HG02678 (cell line): Measurements from ENCODE around the gene HYAL1.
"Not testable (repeated sequence)": the region's sequence is repeated elsewhere in the genome, so short reads cannot be mapped to it uniquely, and the experiment has no call there.

Experiments
- ATAC-seq: cut with Tn5 transposase; IDR thresholded peaks from one replicate; pipeline ENCODE4 v1.9.1; 2021; ENCODE audit warnings: mild to moderate bottlenecking, moderate library complexity; ENCODE audit not compliant: unreplicated experiment

Gene HYAL1

GRCh38 chr3:50319894-50320625 lies 16.7 kb upstream of the HYAL1 start:
- ATAC-seq = no peak

DNA sequence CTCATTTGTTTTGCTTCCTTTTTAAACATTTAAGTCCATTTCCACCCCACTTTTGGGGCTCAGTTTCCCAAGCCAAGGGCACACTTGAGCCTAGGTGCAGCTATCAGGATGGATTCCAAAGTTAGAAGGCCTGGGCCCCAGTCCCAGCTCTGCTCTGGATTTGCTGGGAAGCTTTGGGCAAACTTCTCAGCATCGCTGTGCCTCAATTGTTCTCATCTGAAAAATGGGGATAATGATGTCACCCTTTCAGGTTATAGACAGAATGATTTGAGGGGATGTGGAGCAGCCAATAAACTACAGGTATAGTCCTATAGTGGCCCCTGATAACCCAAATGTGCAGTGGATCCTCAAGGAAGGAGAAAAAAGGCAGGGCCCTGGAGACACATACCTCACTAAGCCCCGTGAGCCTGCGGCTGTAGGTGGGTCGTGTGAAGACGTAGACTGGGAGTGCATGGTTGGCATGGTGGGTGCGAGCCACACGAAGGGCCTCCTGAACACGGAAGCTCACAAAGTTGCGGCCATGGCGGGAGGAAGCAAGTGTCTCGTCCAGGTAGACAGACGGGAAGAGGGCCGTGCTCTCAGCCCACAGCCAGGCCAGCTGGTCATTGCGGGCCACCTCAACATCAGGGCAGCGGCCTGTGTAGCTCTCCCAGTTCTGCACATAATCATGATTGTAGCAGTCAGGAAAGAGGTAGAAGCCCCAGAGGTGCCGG lies 16.0 kb upstream of the HYAL1 start:
- no peak for ATAC-seq

- no peak for ATAC-seq
These were observed 15.2 kb upstream of the HYAL1 start for GRCh38 chr3:50318615-50319014.

- no peak for ATAC-seq
These were observed 14.8 kb upstream of the HYAL1 start for GRCh38 chr3:50318163-50318562.

DNA sequence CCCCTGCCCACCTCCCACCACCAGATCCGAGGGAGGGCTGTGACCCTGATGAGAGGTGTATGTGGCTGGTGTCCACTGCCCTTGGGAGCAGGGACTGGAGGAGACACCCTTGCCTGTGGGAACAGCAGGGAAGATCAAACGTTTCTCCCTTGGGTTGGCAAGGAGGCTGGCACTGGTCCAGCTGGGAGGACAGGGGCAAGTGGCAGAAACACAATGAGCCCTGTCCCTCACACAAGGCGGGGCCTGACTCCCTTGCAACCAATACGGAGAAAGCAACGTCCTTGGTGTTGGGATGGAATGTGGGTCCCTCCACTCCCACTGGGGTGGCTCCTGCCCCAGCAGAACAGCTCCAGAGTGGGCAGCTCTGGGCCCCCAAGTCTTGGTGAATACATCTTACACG lies 13.9 kb upstream of the HYAL1 start:
- ATAC-seq = no peak

- no peak for ATAC-seq
These were observed 13.4 kb upstream of the HYAL1 start for GRCh38 chr3:50316657-50317242.

DNA sequence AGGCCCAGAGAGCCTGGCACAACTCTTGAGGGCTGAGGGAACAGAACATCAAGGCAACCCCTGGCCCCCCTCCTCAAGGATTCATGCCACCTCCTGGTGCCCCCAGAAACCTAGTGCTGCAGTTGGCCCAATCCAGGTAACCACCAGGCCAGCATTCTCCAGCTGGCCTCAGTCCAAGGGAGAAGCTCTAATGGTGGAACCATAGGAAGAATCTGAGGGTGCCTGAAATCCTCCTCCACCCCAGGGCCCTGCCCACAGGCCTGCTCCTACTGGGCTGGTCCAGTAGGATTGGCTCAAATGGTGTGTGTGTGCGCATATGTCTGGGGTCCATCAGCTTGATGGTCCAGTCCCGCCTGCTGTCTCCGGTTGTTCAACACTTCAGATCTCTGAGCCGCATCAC lies 11.4 kb upstream of the HYAL1 start:
- ATAC-seq = no peak

DNA sequence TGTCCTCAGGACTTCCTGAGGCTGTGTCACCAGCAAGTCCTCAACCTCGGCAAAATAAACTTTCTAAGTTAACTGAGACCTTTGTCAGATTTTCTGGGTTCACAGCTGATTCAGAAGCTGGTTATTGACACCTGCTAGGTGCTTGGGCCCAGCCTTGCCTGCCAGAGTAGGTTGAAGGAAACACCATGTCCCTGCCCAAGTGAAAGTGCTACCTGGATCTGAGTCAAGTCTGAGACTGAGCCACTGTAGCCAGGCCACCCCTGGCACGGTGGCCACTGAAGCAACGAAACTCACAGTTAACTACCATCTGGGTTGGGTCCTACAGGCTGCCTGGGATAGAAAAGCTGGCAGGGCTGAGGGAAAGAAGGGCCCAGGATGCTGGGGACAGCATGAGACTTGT lies 11.0 kb upstream of the HYAL1 start:
- no peak for ATAC-seq

- ATAC-seq = not testable (repeated sequence)
These were observed 8.7 kb upstream of the HYAL1 start for GRCh38 chr3:50312041-50312440.

- no peak for ATAC-seq
These were observed 1.2 kb upstream of the HYAL1 start for GRCh38 chr3:50304601-50305000.

GRCh38 chr3:50302095-50303012 lies 1.0 kb downstream of the HYAL1 start:
- no peak for ATAC-seq

DNA sequence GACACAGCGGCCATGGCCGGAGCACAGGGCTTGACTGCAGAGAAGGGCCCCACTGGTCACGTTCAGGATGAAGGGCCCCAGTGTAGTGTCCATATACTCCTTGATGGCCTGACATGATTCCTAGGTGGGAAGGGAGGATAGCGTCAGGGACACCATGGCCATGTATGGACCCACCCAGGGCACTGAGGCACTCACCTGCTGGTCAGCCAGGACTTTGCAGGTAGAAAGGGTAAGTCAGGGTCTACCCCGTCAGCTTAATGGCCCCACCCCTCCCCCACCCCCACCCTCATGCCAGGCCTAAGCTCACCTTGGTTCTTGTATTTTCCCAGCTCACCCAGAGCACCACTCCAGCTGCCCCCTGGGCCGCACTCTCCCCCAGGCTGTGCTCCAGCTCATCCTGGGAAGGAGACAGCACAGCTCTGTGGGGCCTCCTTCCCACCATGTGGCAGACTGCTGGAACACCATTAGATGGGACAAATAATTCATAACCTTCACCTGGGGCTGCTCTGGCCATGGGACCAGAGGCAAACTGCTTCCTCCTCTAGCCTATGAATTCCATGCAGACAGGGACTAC lies 2.6 kb downstream of the HYAL1 start:
- no peak for ATAC-seq

GRCh38 chr3:50299929-50300680 lies 3.3 kb downstream of the HYAL1 start:
- no peak for ATAC-seq

GRCh38 chr3:50299638-50299928 lies 3.8 kb downstream of the HYAL1 start:
- ATAC-seq = no peak

DNA sequence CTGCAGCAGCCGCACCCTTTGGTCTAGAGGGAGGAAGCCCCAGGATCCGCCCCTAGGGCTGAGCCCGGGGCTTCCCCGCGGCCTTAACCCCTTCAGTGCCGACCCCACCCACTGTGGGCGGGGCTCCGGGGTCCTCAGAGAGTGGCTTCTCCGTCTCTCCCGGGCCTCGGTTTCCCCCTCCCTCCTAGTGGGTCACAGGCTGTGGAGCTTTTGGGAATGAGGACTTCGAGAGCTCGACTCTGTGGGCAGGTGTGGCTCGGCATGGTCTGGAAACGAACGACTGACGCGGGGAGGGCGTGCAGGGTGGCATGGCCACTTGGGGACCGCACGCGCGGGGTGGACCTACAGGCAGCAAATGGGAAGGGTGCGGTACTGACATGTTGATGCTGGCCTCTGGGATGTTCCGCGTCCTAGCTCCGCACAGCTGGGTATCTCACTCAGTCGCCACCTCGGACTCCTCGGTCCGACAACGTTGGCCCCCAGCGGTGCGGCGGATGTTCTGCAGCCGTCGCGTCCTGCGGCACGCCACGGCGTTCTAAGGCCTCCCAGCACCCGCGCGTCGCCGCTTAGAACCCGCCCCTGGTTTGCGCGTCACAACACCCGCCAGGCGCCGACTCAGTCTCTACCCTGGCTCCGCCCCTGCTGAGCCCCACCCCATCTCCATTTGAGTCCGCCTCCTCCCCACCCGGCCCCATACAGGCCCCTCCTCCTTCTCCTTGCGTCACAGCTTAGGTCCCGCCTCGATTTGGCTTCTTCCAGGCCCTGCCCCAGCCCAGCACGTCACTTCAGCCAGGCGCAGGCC lies 4.3 kb downstream of the HYAL1 start, which contains the start of the genes HYAL3 and NAA80:
HYAL3 (minus strand) TSS at position 570 of the 802 bp plus-strand sequence. CDS start 3,803 bp downstream, outside the sequence.
NAA80 (minus strand) TSS at position 570 of the 802 bp plus-strand sequence. CDS start 1,942 bp downstream, outside the sequence.
- ATAC-seq = peak; percentile 86

DNA sequence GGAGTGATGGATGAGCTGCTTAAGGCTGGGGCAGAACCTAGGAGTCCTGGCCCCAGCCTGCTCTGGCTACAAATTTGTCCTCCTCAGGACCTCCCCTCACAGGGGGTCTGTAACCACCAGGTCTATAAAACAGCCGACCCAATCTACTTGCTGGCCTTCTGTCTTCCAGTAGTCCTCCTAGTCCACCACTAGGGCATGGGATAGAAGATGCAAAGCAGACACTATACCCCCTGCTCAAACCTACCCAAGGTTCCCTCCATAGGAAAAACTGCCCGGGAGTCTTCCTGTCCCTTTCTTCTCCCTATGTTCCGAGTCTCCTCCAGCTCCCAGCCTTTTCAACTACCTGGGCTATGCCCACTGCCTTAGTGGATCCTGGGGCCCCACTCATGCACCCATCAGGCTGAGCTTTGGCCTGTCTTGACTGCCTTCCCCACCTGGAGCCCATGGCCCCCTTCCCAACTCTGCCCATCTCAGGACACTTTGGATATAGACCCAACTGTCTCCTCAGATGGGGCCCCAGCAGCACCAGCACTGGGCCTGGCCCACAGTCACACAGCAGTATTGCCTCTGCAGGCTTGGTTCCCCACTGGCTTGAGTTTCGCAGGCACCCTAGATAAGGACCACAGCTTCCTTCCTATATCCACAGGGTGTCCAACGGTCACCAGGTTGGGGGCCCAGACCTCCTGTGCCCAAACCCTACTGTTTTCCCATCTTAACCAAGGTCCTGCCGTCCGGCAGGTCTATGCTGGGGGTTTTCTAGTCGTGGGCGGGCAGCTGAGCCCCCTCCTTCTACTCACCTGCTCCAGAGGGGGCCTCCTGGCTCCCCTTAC lies 5.3 kb downstream of the HYAL1 start:
- no peak for ATAC-seq

DNA sequence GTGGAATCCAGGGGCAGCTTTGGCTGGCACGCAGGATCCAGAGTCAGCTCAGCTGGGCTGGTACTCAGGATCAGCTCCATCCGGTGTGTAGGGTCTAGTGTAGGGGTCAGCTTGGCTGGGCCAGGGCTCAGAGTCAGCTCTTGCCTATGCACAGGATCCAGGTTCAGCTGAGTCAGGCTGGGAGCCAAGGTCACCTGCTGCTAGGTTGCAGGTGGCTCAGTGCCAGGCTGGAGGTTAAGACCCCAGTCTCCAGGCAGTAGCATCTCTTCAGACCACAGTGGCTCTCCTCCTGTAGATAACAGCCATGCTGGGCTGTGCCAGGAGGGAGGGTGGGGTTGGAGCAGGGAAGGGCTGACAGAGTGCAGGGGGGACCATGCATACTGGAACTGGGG lies 6.0 kb downstream of the HYAL1 start:
- no peak for ATAC-seq

DNA sequence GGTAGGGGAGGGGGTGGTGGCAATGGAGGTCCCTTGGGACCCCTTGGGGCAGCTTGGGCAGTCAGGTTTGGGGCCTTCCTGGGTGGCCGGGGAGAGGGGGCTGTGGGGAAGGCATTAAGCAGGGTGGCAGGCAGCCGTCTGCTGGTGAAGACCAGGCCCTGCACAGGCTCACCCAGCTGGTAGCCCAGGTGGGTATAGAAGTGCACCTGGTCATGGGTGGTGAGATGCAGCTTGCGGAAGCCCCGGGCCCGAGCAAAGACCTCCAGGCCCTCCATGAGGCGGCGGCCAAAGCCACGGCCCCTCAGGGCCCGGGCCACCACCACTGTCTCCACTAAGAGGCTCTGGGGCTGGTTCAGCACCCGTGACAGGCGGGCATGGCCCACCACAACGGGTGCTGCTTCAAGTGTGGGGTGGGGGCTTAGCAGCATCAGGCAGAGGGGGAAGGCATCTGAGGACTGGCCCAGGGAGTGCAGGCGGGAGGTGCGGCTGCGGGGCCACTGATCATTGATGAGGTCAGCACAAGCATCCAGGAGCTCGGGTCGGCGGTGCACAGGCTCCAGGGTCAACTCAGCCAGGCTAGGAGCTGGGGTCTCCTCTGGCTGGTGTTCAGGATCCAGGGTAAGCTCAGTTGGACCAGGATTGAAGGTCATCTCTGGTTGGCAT lies 6.5 kb downstream of the HYAL1 start:
- ATAC-seq = no peak
